ENCODE measurements around the gene TBC1D22A.

DNA sequence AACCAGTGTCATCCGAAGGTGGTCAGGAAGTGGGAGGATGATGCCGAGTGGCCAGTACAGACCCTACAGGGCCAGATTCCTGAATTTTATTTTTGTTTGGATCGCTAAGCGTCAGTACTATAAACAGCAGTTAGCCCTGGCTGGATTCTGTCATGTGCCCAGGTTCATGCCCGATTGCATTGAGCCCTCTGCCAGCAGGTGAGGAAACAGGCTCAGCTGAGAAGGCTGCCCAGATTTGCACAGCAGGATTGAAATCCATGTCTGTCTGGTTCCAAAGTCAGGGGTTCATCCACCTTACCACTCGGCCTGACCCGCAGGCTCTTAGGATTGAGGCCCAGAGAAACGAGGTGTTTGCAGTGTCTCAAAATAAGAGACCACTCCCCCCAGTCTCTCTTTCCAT, 9.1 kb upstream of the TBC1D22A start:
- TF ChIP-seq, protein P1, sequence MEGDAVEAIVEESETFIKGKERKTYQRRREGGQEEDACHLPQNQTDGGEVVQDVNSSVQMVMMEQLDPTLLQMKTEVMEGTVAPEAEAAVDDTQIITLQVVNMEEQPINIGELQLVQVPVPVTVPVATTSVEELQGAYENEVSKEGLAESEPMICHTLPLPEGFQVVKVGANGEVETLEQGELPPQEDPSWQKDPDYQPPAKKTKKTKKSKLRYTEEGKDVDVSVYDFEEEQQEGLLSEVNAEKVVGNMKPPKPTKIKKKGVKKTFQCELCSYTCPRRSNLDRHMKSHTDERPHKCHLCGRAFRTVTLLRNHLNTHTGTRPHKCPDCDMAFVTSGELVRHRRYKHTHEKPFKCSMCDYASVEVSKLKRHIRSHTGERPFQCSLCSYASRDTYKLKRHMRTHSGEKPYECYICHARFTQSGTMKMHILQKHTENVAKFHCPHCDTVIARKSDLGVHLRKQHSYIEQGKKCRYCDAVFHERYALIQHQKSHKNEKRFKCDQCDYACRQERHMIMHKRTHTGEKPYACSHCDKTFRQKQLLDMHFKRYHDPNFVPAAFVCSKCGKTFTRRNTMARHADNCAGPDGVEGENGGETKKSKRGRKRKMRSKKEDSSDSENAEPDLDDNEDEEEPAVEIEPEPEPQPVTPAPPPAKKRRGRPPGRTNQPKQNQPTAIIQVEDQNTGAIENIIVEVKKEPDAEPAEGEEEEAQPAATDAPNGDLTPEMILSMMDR (IDR thresholded peaks at IDR 0.05 in 2 of 3, conservative IDR thresholded peaks at IDR 0.05 in 1 of 3; ENCODE audit: insufficient read depth in 2 of 3, low read depth in 1 of 3, low read length in 3 of 3), result no peak
- TF ChIP-seq ZNF76 (CRISPR knock-in tag; IDR thresholded peaks at IDR 0.05; ENCODE audit: borderline replicate concordance), result no peak

Measured in K562 (cell line).